ENCODE results near the gene ZSWIM7. TPM values are rescaled to one million over a fixed set of nuclear protein-coding genes. Genes with fewer than 3 reads are reported as not detected.

The ZSWIM7 gene
- total RNA-seq, 1 experiment from 2014 or later, result 37.8 TPM

DNA sequence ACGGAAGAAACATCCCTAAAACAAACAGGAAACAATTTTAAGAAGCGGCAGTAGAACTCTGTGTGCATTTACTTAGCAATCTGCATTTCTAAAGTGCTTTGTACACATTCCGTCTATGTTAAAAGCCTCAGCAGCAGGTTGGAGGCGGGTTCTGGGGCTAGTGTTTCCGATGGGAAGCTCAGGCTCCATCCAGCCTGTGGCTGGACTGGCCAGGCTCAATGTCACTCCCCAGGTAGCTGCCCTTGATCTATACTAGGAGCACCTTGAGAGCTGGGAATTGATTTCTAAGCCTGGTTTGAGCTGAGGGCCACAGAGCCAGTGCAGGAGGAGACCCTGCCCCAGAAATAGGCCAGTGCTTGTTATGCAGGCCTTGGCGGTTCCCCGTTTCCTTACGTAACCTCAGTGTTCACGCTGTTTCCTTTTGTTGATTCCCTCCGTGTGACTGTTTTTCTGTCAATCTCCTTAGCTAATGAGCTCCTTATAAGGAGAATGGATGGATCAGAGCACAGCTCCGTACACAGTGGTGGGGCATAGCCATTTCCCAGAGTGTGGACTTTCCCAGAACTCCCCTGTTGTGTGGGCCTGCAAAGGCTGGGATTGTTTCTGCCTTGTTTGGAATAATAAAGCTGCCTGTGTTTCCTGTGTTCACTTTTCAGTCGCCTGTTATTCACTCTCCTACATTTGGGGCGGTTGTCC lies 33.2 kb downstream of the ZSWIM7 start:
- no peak overlapping the region for H2BK12ac ChIP-seq (ENCODE audit: insufficient read length, low read depth, low read length)
- peak overlapping the region; percentile 53 for H4K5ac ChIP-seq (ENCODE audit: insufficient read length, low read depth, low read length)
- peaks cover 55 to 57% of the 10 kb centered on the region in 2 experiments for H3K4me1 Mint-ChIP-seq
- H3K27ac ChIP-seq (ENCODE audit: insufficient read length, low read depth, low read length), result peak overlapping the region; percentile 85
- H3K14ac ChIP-seq (ENCODE audit: insufficient read depth, low read length), result peak overlapping the region; percentile 84; the same call in 1 of the 2 replicates
- H3K23ac ChIP-seq (ENCODE audit: insufficient read length, low read depth, low read length), result no peak overlapping the region
- peak overlapping the region; percentile 15 for H3K9ac ChIP-seq (ENCODE audit: extremely low read depth, insufficient read length, low read length)
- no peaks in the 10 kb centered on the region for H3K9me3 Mint-ChIP-seq
- peak; percentile 96 for DNase-seq
- no CpG with 5 or more reads among the region's 13 CpGs for WGBS (ENCODE audit: extremely low coverage, insufficient read length, low lambda C conversion rate)
- no peaks in the 10 kb centered on the region; a peak in 2 of 7 replicates for H3K36me3 Mint-ChIP-seq (ENCODE audit: insufficient read depth in 1 of 3, low read depth in 3 of 3)
- H3K56ac ChIP-seq (ENCODE audit: insufficient read length, low read depth, low read length), result no peak overlapping the region
- H2BK15ac ChIP-seq (ENCODE audit: low read depth, low read length), result no peak overlapping the region
- peak overlapping the region; percentile 98 to 99 (median 99) for H3K27ac Mint-ChIP-seq
- H2BK5ac ChIP-seq (ENCODE audit: insufficient read length, low read length), result peak overlapping the region; percentile 4
- H3K79me1 ChIP-seq (ENCODE audit: insufficient read depth, low read depth, low read length, poor library complexity, severe bottlenecking), result no peaks in the 10 kb centered on the region
- H2AK5ac ChIP-seq (ENCODE audit: insufficient read length, low read length), result no peak overlapping the region
- H3T11ph ChIP-seq (ENCODE audit: low read length), result peak overlapping the region; percentile 81
- peak overlapping the region; percentile 57 to 73 for H3K4me3 Mint-ChIP-seq
- no peaks in the 10 kb centered on the region; the same call in 1 of the 2 replicates for H3K27me3 ChIP-seq (ENCODE audit: insufficient read depth, low read length)
- peaks cover 6% of the 10 kb centered on the region for H3K27me3 Mint-ChIP-seq (ENCODE audit: low read depth)
- no peak overlapping the region for H2BK20ac ChIP-seq (ENCODE audit: low read depth, low read length, poor library complexity, severe bottlenecking)
- peaks cover 3% of the 10 kb centered on the region for H3K23me2 ChIP-seq (ENCODE audit: insufficient read length, low read depth, low read length, poor library complexity, severe bottlenecking)
- no peak overlapping the region for H4K8ac ChIP-seq (replicated peaks; ENCODE audit: insufficient read length, low read depth, low read length)
- H4K91ac ChIP-seq (ENCODE audit: insufficient read length, low read depth, low read length), result no peak overlapping the region
- H3K4ac ChIP-seq (ENCODE audit: low read depth, low read length), result peak overlapping the region; percentile 52; the same call in 1 of the 2 replicates
- no peaks in the 10 kb centered on the region for H4K20me1 ChIP-seq (ENCODE audit: control insufficient read depth, insufficient read depth, insufficient read length)
- H2AFZ ChIP-seq (ENCODE audit: low read length), result no peak overlapping the region
- H3K79me2 ChIP-seq (ENCODE audit: insufficient read depth, low read length), result no peaks in the 10 kb centered on the region; the same call in 1 of the 2 replicates
- peaks cover 10% of the 10 kb centered on the region for H3K4me1 ChIP-seq (ENCODE audit: insufficient read depth, low read length)
- TF ChIP-seq, protein P1, sequence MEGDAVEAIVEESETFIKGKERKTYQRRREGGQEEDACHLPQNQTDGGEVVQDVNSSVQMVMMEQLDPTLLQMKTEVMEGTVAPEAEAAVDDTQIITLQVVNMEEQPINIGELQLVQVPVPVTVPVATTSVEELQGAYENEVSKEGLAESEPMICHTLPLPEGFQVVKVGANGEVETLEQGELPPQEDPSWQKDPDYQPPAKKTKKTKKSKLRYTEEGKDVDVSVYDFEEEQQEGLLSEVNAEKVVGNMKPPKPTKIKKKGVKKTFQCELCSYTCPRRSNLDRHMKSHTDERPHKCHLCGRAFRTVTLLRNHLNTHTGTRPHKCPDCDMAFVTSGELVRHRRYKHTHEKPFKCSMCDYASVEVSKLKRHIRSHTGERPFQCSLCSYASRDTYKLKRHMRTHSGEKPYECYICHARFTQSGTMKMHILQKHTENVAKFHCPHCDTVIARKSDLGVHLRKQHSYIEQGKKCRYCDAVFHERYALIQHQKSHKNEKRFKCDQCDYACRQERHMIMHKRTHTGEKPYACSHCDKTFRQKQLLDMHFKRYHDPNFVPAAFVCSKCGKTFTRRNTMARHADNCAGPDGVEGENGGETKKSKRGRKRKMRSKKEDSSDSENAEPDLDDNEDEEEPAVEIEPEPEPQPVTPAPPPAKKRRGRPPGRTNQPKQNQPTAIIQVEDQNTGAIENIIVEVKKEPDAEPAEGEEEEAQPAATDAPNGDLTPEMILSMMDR (conservative IDR thresholded peaks at IDR 0.05), result no peak
- peak overlapping the region; percentile 92 for H3K18ac ChIP-seq (ENCODE audit: insufficient read length, low read depth, low read length)
- no peak overlapping the region for H2BK120ac ChIP-seq (ENCODE audit: low read depth, low read length, poor library complexity, severe bottlenecking)
- peak overlapping the region; percentile 41 for H3K4me2 ChIP-seq (ENCODE audit: insufficient read depth, insufficient read length, low read length)
- no peaks in the 10 kb centered on the region for H3K9me3 ChIP-seq (ENCODE audit: control insufficient read depth, low read depth, low read length)
